Endometrial microvascular endothelial cells (primary cell): ENCODE results near the gene RPP40. TPM values are rescaled to one million over a fixed set of nuclear protein-coding genes. Genes with fewer than 3 reads are reported as not detected.
"Not testable (repeated sequence)": the region's sequence is repeated elsewhere in the genome, so short reads cannot be mapped to it uniquely, and the experiment has no call there.

Experiments used
- in situ Hi-C: cut with HindIII; loops from 2 replicates; pipeline ENCODE4 v1.10.0; 2017; ENCODE audit warnings: low sequenced_read_pairs, low pct_unique_long_range_greater_than_20kb; ENCODE audit errors: inconsistent ontology term
- total RNA-seq: library from RNA; depleted of rRNA; stranded (reverse); fragments of >200 nt; gene quantifications from one replicate; pipeline ENCODE4 v1.2.3, GENCODE V29; 2015; ENCODE audit errors: inconsistent ontology term

Gene RPP40
- total RNA-seq, 1 donor from 2014 or later: 43.9 TPM

DNA sequence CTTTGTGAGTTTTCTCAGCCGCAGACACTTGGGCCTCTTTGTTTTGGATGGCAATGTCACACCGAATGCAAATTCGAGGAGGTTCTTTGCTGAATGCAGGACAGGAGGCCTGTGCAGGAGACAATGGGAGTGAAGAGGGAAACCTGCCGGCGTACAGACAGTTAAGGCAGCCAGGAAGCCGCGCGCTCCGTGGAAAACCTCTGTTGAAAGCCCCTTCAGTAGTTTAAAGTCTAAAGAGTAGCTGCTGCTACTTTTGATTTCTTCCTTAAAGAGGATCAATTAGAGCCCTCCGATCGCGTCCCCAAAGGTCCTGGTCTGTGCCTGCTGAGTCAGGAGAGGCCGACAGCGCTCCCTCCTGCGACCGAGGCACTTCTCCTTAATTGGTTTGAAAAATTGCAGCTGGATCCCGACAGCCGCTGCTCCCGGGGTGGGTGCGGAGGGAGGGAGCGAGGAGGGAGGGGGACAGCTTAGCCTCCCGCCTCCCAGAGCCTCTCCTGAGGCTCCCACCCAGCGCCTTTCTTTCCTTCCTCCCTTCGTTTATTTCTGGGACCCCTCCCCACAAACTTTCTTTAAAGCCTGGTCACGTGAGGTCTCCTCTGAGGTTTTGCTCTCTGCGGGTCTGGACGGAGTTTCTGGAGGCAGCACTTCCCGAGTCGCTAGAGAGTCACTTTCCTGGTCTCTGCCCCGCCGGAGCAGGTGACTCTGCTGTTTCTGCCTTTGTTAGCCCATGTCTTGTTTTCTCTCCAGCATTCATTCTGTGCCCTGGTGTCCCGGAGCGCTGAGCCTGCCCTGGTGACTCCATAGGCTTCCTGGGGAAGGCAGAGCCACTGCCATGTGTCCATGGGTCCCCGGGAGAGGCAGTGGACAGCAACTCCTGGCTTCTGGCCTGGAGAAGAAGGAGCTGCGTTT is 22.3 kb upstream of the RPP40 start:
- in situ Hi-C loops: no loop called here

DNA sequence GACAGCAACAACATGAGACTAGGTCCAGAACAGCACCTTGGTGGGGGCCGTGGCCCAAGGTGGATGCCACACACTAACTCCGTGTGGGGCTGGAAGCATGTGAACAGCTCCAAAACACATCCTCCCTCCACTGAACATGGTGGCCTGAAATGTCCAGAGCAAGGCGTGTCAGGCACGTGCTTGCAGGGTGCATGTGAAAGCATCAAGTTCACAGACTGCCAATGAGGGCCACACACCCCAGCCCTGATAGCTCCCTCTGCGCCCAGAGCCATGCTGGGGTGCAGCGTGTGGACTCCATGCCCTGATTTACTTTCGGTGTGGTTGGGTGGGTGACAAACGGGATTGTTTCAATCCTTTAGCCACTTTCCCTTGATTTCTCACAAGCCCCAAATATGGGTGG is 20.1 kb upstream of the RPP40 start:
- in situ Hi-C loops: no loop called here

DNA sequence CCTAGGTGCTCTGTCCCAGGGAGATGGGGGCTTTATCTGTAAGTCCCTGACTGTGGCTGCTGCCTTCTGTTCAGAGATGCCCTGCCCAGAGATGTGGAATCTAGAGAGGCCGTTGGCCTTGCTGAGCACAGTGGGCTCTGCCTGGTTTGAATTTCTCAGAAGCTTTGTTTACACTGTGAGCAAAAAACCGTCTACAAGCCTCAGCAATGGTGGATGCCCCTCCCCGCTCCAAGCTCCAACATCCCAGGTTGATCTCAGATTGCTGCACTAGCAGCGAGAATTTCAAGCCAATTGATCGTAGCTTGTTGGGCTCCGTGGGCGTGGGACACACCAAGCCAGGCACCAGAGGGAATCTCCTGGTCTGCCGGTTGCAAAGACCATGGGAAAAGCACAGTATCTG is 16.3 kb upstream of the RPP40 start:
- in situ Hi-C loops: no loop called here

DNA sequence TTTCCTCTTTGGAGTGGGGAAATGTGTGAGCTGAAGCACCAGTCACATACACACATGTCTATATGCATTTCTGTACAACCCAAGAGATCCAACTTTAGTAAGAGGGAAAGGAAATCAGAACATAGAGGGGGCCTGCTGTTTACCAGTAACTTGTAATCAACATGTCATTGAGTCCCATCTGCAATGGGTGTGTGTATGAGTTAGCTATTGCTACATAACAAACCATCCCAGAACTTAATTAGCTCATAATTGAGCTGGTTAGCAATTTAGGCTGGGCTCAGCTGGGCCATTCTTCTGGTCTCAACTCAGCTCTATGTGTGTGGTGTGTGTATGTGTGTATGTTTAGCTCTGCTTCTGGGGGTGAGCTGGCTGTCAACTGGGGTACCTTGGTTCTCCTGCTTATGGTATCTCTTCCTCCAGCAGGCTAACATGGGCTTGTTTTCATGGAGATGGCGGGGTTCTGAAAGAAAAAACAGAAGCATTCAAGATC is 10.3 kb upstream of the RPP40 start:
- in situ Hi-C loops: no loop called here

DNA sequence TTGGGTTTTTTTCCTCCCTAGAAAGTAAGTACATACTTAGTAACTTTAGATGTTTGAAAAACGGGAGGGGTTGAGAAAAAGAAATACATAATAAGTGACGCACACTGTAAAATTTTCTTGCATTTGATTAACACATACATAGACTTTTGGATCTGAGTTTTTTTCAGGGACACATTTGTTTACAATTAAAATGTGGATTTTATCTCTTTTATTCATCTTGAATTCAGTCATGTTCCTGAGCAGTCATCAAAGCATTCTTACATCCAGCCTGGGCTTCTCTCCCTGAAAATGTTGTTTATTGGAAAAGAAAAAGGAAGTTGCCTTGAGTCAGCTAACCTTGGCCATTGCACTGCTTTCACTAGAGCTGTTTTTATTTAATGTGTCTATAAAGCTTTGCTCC is 8.7 kb upstream of the RPP40 start:
- in situ Hi-C loops: no loop called here

DNA sequence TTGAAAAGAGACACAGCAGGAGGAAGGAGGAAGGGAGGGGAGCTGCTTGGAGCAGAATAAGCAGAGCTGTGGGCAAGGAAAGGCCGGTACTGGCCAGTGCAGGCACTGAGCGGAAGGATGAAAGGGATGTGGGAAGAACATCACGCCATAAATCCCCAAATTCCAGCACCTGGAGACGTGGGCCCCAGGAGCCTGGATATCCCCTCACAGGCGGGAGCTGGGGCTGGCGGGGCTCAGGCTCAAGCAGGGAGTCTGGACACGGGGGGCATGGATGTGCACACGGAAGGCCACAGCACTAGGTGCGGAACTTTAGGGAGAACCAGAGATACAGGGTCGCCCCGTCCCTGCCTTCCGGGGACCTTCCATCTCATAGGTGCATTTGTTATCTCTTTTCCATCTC is 7.5 kb upstream of the RPP40 start:
- in situ Hi-C loops: no loop called here

DNA sequence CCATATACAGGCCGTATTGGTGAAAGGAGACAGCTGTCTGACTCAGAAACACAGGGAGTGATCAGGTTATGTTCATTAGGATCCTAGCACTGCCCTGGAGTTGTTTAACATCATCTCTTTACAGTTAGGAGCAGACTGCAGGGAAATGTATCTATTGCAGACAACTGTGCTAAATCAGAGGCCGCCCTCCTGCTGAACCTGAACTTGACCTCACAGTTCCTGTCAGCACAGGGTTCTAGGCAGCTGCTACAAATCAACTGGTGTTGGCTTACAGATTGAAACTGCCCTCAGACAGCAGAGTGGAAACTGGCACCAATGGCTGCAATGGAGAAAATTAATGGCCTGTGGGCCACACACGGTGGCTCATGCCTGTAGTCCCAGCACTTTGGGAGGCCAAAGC is 3.7 kb upstream of the RPP40 start:
- in situ Hi-C loops: no loop called here

DNA sequence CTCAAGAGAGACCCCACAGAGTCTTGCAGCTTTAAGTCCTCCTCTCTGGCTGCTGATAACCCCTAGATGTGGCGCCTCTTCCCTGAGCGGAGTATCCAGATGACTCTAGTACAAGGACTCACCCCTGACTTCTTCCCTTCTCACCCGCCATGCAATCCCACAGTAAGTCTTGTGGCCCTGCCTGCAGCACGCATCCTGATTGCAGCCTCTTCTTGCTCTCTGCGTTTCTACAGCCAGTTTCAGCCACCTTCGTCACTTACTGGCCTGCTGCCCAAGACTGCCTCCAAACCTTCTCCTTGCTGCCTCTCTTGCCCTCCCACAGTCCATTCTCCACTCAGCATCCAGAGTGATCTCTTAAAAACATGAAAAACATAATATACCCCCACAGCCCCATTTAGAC is 2.4 kb upstream of the RPP40 start:
- in situ Hi-C loops: no loop called here

DNA sequence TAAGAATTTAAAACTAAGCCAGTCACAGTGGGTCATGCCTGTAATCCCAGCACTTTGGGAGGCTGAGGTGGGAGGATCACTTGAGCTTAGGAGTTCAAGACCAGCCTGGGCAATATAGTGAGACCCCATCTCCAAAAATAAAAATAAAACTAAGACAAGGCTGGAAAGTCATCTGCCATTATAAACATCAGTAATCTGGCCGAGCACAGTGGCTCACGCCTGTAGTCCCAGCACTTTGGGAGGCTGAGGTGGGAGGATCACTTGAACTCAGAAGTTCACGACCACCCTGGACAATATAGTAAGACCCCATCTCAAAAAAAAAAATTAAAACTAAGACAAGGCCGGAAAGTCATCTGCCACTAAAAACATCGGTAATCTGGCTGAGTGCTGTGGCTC is 1.2 kb upstream of the RPP40 start:
- in situ Hi-C loops: not testable (repeated sequence)

DNA sequence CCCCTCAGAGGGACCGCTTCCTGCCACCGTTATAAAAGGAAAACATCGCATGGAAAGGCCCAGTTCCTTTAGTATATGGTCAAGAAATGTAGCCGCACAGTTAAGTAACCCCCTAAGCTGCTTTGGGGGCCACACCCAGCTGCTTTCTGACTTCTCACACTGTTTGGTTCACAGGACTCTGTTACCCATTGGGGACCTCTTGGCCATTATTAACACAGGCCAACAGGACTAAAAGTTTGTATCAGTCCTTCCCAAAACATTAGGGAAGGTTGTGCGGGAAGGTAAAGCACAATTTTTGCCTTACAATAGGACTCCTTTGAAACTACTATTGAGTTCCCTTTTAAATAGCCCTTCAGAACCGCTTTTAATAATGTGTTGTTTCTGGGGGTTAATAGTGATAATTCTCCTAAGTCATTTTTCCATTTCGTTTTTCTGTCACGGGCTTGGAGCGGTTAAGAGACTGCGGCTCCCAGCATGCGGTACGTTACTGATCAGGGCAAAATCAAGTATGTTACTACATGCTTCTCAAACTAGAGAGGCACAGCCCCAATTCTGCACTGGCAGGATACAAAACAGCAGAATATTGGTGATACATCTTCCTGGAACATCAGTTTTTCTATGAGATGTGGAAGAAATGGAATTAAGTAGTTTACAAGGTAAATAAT is 668 bp upstream of the RPP40 start:
- in situ Hi-C loops: no loop called here

DNA sequence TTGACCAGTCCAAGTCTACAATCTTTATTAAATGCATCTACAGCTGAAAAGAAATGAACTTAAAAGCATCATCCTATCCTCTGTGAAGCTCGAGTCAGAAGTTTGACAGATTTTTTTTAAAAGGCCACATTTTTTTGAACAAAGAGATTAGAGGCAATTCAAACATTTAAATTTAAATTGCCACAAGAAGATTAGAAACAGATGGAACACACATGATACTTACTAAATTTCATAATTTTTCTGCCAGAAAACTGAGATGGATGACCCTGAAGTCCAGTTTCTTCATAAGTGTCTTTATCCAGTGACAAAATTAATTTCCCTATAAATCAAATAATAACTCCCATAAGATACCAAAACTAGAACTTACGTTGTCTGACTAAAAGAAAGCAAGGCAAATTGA is 4.3 kb downstream of the RPP40 start:
- in situ Hi-C loops: no loop called here

DNA sequence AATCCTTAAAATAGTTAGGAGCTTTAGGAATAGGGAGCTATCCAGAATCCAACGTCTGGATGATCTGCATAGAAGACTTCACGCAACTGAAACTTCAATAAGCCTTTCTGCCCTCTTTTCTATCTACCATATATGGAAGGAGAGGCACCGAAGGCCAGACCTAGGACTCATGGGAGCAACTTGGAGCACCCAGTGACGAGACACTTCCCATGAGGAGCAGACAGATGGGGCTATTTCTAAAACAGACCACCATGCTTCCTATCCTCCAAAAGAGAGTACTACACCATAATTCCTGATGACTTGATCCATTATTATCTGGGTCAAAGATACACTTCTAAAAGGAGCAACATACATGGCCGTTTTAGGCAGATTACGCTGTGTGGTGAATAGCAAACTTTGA is 6.0 kb downstream of the RPP40 start:
- in situ Hi-C loops: no loop called here

DNA sequence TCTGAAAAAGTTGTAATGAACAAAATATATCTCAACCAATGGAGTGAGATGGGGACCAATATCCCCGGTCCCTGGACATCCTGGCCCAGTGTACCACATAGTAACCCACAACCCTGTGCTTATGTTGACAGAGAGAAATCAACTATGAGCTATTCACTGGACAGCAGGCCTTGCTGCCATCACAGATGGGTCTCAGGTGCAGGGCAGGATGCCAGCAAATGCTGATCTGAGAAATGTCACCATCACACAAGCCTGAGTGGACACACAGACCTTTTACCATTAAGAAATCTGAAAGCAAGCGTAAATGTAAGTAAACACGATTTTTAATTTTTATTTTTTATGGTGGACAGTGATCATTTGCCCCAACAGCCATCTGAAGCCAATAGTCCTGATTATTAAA is 9.1 kb downstream of the RPP40 start:
- in situ Hi-C loops: no loop called here

DNA sequence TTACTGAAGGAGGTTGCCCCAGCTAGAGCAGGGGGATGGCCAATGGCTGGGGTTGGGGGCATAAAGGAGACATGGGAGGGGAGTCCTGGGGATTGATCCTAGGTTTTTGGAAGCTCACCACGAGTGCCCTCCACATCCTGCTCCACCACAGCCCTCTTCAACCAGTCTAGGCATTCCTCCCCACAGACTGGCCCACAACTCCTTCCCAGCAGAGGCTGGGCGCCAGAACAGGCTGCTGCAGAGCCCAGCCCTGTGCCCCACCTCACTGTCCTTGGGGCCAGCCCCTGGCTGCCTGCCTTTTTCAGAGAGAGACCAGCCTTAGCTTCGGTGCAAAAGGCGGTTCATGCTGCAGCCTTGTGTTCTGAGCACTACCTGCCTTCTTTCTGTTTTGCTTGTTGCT is 16.4 kb downstream of the RPP40 start:
- in situ Hi-C loops: no loop called here

DNA sequence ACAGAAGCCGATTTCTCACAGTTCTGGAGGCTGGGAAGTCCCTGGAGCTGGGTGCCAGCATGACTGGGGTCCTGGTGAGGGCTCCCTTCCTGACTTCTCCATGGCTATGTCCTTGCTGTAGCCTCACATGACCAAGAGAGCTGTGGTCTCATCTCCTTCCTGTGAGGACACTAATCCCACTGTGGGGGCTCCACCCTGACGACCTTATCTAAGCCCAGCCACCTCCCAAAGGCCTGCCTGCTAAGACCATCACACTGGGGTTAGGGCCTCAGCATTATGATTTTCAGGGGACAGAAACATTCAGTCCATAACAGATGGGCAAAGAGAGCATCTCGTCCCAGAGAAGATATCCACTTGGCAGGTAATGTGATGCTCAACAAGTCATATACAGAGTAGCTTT is 16.8 kb downstream of the RPP40 start:
- in situ Hi-C loops: no loop called here

DNA sequence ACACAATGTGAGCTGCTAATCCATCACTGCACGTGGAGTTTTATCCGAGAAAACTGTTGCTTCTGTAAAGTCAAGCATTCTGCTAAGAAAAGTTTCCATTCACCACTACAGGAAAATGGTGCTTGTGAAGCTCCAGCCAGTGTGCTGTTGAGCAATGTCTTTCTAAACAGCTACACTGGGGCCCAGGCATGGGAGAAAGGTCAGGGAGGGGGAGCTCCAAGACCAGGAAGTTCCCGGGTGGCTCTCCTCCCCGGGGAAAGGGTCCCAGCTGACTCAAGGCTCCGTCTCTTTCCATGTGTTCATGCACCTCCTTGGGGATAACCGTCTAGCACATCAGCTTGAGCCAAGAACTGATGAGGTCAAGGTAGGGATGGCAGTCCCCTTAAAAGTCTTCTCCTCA is 20.5 kb downstream of the RPP40 start:
- in situ Hi-C loops: no loop called here

DNA sequence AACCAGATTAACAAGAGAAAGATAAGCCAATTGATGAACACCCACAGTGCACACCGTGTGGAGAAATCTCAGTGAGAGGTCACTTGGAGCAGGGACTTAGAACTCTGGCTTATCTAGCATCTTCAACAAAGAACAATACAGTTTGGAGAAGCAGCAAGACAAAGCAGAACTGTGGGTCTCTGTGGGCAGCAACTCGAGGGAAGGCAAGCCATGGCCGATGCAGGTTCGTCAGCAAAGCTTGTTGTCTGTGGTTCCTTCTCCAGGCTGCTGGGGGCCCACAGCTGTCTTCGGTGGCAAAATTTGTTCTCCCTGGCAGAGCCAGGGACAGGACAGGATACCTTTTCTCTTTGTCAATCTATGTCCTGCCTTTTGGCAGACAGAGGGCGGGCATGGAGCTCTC is 22.1 kb downstream of the RPP40 start:
- in situ Hi-C loops: no loop called here

DNA sequence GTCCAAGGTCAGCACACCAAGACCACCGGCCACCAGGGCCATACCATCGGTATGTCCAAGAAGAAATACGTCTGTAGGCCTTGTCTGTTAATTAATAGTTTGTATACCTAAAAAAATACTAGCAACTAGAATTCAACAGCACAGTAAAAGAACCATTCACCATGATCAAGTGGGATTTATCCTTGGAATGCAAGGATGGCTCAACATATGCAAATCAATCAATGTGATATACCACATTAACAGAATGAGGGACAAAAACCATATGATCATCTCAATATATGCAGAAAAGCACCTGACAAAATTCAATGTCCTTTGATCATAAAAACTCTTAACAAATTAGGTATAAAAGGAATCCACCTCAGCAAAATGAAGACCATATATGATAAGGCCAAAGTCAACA is 24.4 kb downstream of the RPP40 start:
- in situ Hi-C loops: no loop called here

DNA sequence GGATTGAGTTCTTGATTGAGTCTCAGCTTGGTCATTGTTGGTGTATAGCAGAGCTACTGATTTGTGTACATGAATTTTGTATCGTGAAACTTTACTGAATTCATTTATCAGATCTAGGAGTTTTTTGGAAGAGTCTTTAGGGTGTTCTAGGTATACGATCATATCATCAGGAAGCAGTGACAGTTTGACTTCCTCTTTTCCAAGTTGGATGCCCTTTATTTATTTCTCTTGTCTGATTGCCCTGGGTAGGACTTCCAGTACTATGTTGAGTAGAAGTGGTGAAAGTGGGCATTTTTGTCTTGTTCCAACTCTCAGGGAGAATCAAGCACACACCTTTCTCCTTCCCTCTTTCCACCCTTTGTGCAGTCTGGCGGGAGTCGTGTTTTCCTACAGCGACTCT is 26.4 kb downstream of the RPP40 start:
- in situ Hi-C loops: no loop called here

DNA sequence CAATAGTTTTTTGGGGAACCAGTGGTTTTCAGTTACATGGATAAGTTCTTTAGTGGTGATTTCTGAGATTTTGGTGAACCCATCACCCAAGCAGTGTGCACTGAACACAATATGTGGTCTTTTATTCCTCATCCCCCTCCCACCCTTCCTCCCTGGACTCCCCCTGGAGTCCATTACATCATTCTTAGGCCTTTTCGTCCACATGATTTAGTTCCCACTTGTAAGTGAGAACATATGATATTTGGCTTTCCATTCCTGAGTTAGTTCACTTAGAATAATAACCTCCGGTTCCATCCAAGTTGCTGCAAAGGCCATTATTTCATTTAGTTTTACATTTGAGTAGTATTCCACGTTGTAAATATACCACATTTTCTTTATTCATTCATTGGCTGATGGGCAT is 28.3 kb downstream of the RPP40 start:
- in situ Hi-C loops: no loop called here
